Upper lobe of right lung (tissue), 1 donor: Measurements from ENCODE around the gene PCBP2. TPM values are rescaled to one million over a fixed set of nuclear protein-coding genes. Genes with fewer than 3 reads are reported as not detected.

ENCODE experiments used
- ATAC-seq: fragments of 200-7000 bp; cut with Tn5 transposase; one replicate; pipeline ENCODE4 v1.9.1; 2020; ENCODE audit warnings: mild to moderate bottlenecking, moderate library complexity
- DNase-seq: peaks from one replicate; pipeline ENCODE4 v3.0.0-alpha.2; 2020
- H3K27ac ChIP-seq: fragments of 200-600 bp; one replicate; pipeline ENCODE4 v1.8.0; 2022
- H3K27me3 ChIP-seq: fragments of 200-600 bp; one replicate; pipeline ENCODE4 v1.8.0; 2022; ENCODE audit warnings: mild to moderate bottlenecking
- H3K36me3 ChIP-seq: fragments of 200-600 bp; one replicate; pipeline ENCODE4 v1.8.0; 2022
- H3K4me1 ChIP-seq: fragments of 200-600 bp; one replicate; pipeline ENCODE4 v1.8.0; 2022
- H3K4me3 ChIP-seq: fragments of 200-600 bp; one replicate; pipeline ENCODE4 v1.8.0; 2022; ENCODE audit warnings: mild to moderate bottlenecking
- H3K9me3 ChIP-seq: fragments of 200-600 bp; one replicate; pipeline ENCODE4 v1.8.0; 2022
- intact Hi-C: fragments of 100-400 bp; cut with DNase I; formaldehyde crosslinking; loops from one replicate; pipeline ENCODE4 v1.11.0; 2022
- total RNA-seq: library from RNA; stranded (reverse); fragmentation: NEBNext Ultra II Directional; extraction: Animal tissue kit (Norgen Biotek cat#: 25700); gene quantifications from one replicate; pipeline ENCODE4 v1.2.1, GENCODE V29; 2021
- TF ChIP-seq, protein P1 (sequence below): fragments of 200-600 bp; IDR thresholded peaks from one replicate; pipeline ENCODE4 v1.8.0; 2022; ENCODE audit warnings: antibody characterized with exemption
- donor health status: DM: no; HTN: yes; CAD: no; lungs with severe emphysema.

Gene PCBP2
- total RNA-seq, 1 donor from 2014 or later = 727 TPM

DNA sequence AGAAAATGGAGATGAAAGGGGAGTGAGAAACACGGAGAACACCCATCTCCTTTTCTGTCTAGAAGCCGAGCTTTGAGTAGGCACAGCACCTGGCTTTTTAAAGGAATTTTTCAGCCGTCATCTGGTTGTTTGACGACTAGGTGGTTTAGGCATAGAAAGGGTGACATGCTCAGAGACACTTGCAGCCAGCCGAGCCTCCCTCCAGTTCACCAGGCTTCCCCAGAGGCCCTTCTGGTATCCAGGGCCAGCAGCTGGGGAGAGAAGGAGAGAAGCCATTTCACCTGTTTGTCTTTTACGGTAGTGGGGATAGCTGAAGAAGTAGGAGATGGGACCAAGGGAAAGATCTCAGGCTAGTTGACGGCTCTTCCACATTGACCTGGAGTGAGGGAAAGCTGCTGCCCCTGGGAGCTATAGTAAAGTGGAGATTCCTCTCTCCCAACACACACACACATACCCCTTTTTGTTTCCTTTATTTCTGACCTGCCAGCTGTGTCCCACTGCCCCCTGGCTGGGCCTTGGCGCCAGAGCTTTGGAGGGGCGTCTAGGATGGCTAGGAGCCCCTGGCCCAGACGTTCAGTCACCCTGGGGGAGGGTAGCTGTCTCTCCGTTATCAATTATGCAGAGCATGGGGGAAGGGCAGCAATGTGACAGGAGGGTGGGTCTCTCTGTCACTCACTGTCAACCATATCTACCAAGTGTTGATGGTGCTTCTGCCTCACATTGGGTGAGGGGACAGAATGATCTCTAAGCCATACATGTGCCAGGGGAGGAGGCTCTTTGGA is 41.9 kb downstream of the PCBP2 start:
- Histone ChIP-seq H3K36me3 (no peaks in the 10 kb centered on the region), H3K4me3 (peak overlapping the region; percentile 62), H3K27me3 (no peaks in the 10 kb centered on the region), H3K4me1 (peaks cover 49% of the 10 kb centered on the region), H3K9me3 (no peaks in the 10 kb centered on the region), H3K27ac (peak overlapping the region; percentile 81)
- TF ChIP-seq, protein P1, sequence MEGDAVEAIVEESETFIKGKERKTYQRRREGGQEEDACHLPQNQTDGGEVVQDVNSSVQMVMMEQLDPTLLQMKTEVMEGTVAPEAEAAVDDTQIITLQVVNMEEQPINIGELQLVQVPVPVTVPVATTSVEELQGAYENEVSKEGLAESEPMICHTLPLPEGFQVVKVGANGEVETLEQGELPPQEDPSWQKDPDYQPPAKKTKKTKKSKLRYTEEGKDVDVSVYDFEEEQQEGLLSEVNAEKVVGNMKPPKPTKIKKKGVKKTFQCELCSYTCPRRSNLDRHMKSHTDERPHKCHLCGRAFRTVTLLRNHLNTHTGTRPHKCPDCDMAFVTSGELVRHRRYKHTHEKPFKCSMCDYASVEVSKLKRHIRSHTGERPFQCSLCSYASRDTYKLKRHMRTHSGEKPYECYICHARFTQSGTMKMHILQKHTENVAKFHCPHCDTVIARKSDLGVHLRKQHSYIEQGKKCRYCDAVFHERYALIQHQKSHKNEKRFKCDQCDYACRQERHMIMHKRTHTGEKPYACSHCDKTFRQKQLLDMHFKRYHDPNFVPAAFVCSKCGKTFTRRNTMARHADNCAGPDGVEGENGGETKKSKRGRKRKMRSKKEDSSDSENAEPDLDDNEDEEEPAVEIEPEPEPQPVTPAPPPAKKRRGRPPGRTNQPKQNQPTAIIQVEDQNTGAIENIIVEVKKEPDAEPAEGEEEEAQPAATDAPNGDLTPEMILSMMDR = no peak
- intact Hi-C loops = no loop called here
- ATAC-seq = no peak
- peak; percentile 38 for DNase-seq

DNA sequence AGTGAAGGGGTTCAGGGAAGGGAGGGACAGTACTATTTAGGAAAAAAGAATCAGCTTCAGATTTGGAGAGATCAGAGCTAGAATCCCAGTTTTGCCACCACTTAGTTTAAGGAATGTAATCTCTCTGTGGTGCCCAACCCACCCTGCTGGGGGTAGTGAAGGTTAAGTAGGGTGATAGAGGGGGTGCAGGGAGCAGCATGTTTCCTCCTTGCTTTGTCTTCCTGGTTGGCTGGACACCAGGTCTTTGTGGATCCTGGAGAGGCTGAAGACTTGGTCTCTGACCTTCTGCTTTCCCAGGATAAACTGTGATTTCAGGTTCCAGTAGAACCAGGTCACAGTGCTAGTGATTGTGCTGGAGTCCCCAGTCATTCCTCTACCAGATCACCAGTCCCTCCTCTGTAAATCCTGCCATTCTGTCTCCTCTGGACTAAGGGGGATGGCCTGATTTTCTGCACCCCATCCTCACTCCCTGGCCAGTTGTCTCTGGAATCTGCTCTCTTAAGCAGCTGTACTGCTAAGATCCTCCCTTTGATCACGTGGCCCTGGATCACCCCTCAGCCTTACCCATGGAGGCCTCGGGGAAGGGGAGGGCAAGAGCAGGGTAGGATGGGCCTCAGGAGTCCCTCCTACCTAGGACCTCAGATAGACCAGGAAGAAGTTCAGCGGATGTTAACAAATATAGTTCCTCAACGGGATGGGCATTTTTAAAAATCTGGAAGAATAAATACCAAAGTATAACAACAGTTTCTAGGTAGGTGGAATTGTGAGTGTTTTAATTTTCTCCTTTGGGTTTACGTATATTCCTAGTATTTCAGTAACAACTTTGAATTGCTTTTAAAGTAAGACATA is 44.2 kb downstream of the PCBP2 start:
- Histone ChIP-seq H3K27ac (peak overlapping the region; percentile 8), H3K4me3 (peak overlapping the region; percentile 7), H3K9me3 (no peaks in the 10 kb centered on the region), H3K27me3 (no peaks in the 10 kb centered on the region), H3K4me1 (peaks cover 49% of the 10 kb centered on the region), H3K36me3 (no peaks in the 10 kb centered on the region)
- ATAC-seq (no peak), DNase-seq (peak; percentile 64)
- intact Hi-C loops = no loop called here
- TF ChIP-seq, protein P1 = no peak

DNA sequence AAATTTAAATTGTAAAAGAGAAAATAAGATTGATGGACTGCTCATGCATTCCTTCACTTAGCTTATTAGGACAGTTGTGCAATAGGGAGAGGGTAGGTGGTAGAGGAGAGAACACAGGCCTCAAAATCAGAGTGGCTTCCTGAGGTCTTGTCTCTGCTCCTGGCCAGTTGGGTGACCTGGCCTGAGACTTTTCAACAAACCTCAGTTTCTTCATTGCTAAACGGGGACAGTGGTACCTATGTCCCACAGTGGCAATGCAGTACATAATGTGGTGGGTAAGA is 44.8 kb downstream of the PCBP2 start:
- H3K4me1 ChIP-seq = peaks cover 51% of the 10 kb centered on the region
- H3K9me3 ChIP-seq = no peaks in the 10 kb centered on the region
- TF ChIP-seq, protein P1 = no peak
- intact Hi-C loops = no loop called here
- H3K36me3 ChIP-seq = no peaks in the 10 kb centered on the region
- DNase-seq (no peak), ATAC-seq (no peak)
- peak overlapping the region; percentile 7 for H3K4me3 ChIP-seq
- H3K27ac ChIP-seq = peak overlapping the region; percentile 8
- no peaks in the 10 kb centered on the region for H3K27me3 ChIP-seq

DNA sequence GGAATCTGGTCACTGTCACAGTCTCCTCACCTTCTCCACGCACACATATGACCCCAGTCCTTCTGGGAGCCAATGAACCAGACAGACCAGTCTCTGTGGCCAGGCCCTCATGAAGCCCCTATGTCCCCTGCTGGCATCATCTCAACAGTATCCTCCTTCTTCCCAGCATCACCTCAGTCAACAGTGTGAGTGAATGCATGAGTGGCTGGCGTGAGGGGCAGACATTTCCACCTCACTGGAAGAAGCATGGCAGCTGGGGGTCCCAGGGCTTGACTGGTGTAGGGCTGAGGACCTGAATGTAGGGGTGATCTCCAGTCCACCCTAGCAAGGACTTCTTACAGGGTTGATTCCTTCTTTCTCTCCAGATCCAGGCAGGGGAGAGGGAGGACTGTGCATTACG is 45.6 kb downstream of the PCBP2 start:
- peak overlapping the region; percentile 8 for H3K27ac ChIP-seq
- TF ChIP-seq, protein P1 = no peak
- ATAC-seq = no peak
- H3K4me3 ChIP-seq = no peak overlapping the region
- H3K4me1 ChIP-seq = peaks cover 50% of the 10 kb centered on the region
- H3K36me3 ChIP-seq = no peaks in the 10 kb centered on the region
- peak; percentile 59 for DNase-seq
- H3K9me3 ChIP-seq = no peaks in the 10 kb centered on the region
- intact Hi-C loops = no loop called here
- no peaks in the 10 kb centered on the region for H3K27me3 ChIP-seq

DNA sequence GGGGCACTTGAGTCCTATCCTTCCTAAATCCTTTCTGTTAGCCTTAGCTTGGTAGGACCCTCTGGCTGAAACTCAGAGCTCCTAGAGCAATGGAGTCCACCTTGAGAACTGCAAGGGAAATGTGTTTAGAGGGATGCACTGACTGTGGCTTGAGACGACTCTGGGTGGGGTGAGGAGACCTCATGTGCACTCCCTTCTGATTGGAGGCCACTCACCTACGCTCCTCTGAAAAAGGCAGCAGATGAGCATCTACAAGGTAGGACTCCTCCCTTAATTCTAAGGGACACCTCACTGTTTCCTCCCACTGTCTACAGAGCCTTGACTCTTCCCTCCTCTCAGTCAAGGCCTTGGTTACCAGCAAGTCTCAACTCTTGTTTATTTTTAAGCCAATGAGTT is 46.3 kb downstream of the PCBP2 start:
- H3K27ac ChIP-seq = no peak overlapping the region
- intact Hi-C loops = no loop called here

More for the DNA sequence above, 46.3 kb downstream of the PCBP2 start:
- peak overlapping the region; percentile 23 for H3K4me3 ChIP-seq
- H3K4me1 ChIP-seq = peaks cover 54% of the 10 kb centered on the region
- H3K36me3 ChIP-seq = no peaks in the 10 kb centered on the region
- TF ChIP-seq, protein P1 = no peak
- H3K9me3 ChIP-seq = no peaks in the 10 kb centered on the region
- no peak for DNase-seq
- no peaks in the 10 kb centered on the region for H3K27me3 ChIP-seq
- ATAC-seq = no peak
